ENCODE data around the gene DNAJC1.

DNAJC1 gene

DNA sequence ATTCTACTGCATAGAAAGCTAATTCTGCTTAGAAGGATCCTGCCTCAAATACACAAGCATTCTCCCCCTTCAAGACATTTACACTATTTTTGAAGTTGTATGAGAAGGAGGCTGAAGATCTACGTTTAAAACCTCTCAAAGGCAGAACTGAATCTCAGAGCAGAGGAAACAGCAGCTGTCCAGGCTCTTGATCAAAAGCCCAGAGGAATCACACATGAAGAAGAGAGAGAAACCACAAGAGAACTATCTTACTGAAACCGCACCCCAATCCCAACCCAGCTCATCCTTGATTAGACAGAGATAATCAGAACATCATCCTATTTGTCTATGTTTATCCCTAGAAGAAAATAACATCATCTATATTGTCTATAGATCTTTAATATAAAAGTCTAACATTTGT is 2.2 kb upstream of the DNAJC1 start:
- Histone ChIP-seq H3K9ac (ENCODE audit: low read depth, low read length) (no peak overlapping the region), H3K27me3 (ENCODE audit: control insufficient read depth, insufficient read depth, low read length) (peaks cover 13% of the 10 kb centered on the region), H3K4me1 (ENCODE audit: control insufficient read depth, insufficient read depth, low read length) (peaks cover 7% of the 10 kb centered on the region), H3K9me3 (ENCODE audit: control insufficient read depth, insufficient read depth, low read length) (no peaks in the 10 kb centered on the region), H3K4me3 (ENCODE audit: low read depth, low read length) (no peak overlapping the region), H3K27ac (ENCODE audit: low read depth, low read length) (no peak overlapping the region), H3K36me3 (ENCODE audit: control insufficient read depth, insufficient read depth, low read length) (no peaks in the 10 kb centered on the region)

DNA sequence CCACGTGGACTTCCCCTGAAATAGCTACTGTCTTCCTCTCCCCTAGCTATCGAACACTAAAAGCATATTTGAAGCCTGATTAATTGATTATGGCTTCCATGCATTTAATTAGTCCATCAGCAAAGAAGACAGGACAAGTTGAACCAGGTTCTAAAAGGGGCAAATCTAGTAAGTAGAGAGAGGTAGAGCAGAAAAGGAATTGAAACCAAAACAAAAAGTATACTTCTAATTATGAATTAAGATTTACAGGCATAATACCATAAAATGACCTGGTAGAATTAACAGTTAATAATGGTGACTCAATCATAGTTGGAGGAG is 393 bp upstream of the DNAJC1 start:
- H3K27ac ChIP-seq (ENCODE audit: low read depth, low read length): peak overlapping the region; percentile 48
- H3K4me1 ChIP-seq (ENCODE audit: control insufficient read depth, insufficient read depth, low read length): peaks cover 7% of the 10 kb centered on the region
- H3K9ac ChIP-seq (ENCODE audit: low read depth, low read length): peak overlapping the region; percentile 54
- H3K27me3 ChIP-seq (ENCODE audit: control insufficient read depth, insufficient read depth, low read length): peaks cover 13% of the 10 kb centered on the region
- H3K36me3 ChIP-seq (ENCODE audit: control insufficient read depth, insufficient read depth, low read length): no peaks in the 10 kb centered on the region
- peak overlapping the region; percentile 86 for H3K4me3 ChIP-seq (ENCODE audit: low read depth, low read length)
- H3K9me3 ChIP-seq (ENCODE audit: control insufficient read depth, insufficient read depth, low read length): no peaks in the 10 kb centered on the region

DNA sequence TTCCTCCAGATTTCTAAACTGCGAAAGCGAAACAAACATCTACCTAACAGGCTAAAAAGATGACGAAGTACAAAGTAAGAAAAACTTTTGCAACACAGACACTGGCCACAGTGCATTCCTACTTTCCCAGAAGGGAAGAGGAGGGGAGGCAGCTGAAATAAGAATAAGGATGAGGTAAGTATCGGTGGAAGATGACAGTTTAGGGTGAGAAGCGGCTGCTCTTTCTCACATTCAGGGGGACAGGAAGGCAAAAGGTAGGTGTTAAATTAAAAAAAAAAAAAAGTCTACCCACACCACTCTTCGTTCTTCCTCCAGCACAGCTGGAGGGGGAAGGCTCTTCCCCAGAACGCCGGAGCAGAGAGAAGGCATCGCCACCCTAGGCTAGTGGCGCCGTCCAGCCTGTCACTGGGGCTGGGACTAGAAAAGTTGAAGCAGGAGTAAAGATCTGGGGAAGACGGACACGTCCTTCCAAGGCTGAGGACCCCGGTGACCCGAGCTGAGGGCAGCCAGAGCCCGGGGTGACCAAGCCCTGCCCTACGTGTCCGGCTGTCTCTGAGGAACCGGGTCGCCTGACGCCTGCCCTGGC is 846 bp downstream of the DNAJC1 start:
- Histone ChIP-seq H3K9me3 (ENCODE audit: control insufficient read depth, insufficient read depth, low read length) (no peaks in the 10 kb centered on the region), H3K27ac (ENCODE audit: low read depth, low read length) (peak overlapping the region; percentile 84), H3K27me3 (ENCODE audit: control insufficient read depth, insufficient read depth, low read length) (peaks cover 13% of the 10 kb centered on the region), H3K4me1 (ENCODE audit: control insufficient read depth, insufficient read depth, low read length) (peaks cover 7% of the 10 kb centered on the region), H3K36me3 (ENCODE audit: control insufficient read depth, insufficient read depth, low read length) (no peaks in the 10 kb centered on the region), H3K4me3 (ENCODE audit: low read depth, low read length) (peak overlapping the region; percentile 86), H3K9ac (ENCODE audit: low read depth, low read length) (peak overlapping the region; percentile 41)

GRCh38 chr10:21995557-21995956 is 8.0 kb downstream of the DNAJC1 start:
- no peaks in the 10 kb centered on the region for H3K4me1 ChIP-seq (ENCODE audit: control insufficient read depth, insufficient read depth, low read length)
- H3K9ac ChIP-seq (ENCODE audit: low read depth, low read length): no peak overlapping the region
- H3K27ac ChIP-seq (ENCODE audit: low read depth, low read length): no peak overlapping the region
- no peaks in the 10 kb centered on the region for H3K27me3 ChIP-seq (ENCODE audit: control insufficient read depth, insufficient read depth, low read length)
- H3K36me3 ChIP-seq (ENCODE audit: control insufficient read depth, insufficient read depth, low read length): no peaks in the 10 kb centered on the region
- no peaks in the 10 kb centered on the region for H3K9me3 ChIP-seq (ENCODE audit: control insufficient read depth, insufficient read depth, low read length)
- no peak overlapping the region for H3K4me3 ChIP-seq (ENCODE audit: low read depth, low read length)

DNA sequence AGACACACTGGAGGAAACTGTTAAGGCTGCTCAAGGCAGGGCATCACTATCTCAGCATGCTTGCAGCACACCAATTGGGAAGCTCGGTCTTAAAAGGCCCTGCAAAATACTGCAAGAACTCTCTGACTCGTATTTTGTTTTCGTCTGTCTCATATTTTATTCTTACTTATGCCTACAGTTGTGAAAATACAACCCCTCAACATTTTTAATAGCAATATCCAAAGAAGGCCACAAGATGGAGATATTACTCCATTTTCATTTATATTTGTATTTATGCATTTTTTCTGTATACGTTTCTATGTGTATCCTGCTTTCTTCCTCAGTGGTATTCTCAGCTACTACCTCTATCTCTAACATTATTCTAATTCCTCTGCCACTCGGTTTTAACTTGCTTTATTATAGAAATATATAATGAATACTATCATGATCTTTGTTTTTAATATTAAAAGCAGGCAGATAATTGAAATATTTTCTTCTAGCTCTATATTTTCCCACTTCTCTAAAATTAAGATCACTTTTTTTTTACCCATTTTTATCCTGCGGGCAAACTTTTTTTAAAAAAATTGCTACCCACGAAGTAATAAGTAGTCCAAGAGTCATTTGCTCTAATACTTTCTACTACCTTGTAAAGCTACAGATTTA is 10.0 kb downstream of the DNAJC1 start:
- Histone ChIP-seq H3K4me3 (ENCODE audit: low read depth, low read length) (no peak overlapping the region), H3K27me3 (ENCODE audit: control insufficient read depth, insufficient read depth, low read length) (no peaks in the 10 kb centered on the region), H3K9ac (ENCODE audit: low read depth, low read length) (no peak overlapping the region), H3K36me3 (ENCODE audit: control insufficient read depth, insufficient read depth, low read length) (no peaks in the 10 kb centered on the region), H3K27ac (ENCODE audit: low read depth, low read length) (no peak overlapping the region), H3K4me1 (ENCODE audit: control insufficient read depth, insufficient read depth, low read length) (no peaks in the 10 kb centered on the region), H3K9me3 (ENCODE audit: control insufficient read depth, insufficient read depth, low read length) (no peaks in the 10 kb centered on the region)

GRCh38 chr10:21991785-21992184 is 11.7 kb downstream of the DNAJC1 start:
- H3K27ac ChIP-seq (ENCODE audit: low read depth, low read length): no peak overlapping the region
- no peaks in the 10 kb centered on the region for H3K36me3 ChIP-seq (ENCODE audit: control insufficient read depth, insufficient read depth, low read length)
- no peaks in the 10 kb centered on the region for H3K27me3 ChIP-seq (ENCODE audit: control insufficient read depth, insufficient read depth, low read length)
- no peak overlapping the region for H3K9ac ChIP-seq (ENCODE audit: low read depth, low read length)
- no peak overlapping the region for H3K4me3 ChIP-seq (ENCODE audit: low read depth, low read length)
- H3K4me1 ChIP-seq (ENCODE audit: control insufficient read depth, insufficient read depth, low read length): no peaks in the 10 kb centered on the region
- no peaks in the 10 kb centered on the region for H3K9me3 ChIP-seq (ENCODE audit: control insufficient read depth, insufficient read depth, low read length)

DNA sequence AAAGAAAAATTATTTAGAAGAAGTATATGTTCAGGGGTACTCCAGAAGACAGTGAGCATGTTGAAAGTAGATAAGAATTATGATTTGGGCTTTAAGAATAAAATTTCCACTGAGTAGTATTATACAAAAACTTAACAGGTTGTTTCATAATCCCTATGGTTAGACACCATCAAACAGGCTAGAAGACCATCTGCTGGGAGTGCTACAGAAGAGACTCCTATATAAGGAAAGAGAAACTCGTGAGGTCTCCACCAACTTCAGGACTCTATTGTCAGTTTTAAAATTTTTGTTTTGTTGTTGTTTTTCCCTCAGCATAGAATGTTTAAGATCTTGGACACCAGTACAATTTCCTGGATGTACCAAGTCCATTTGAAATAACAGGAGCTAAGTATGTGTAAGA is 13.1 kb downstream of the DNAJC1 start:
- no peaks in the 10 kb centered on the region for H3K4me1 ChIP-seq (ENCODE audit: control insufficient read depth, insufficient read depth, low read length)
- no peak overlapping the region for H3K4me3 ChIP-seq (ENCODE audit: low read depth, low read length)
- no peaks in the 10 kb centered on the region for H3K36me3 ChIP-seq (ENCODE audit: control insufficient read depth, insufficient read depth, low read length)
- 0 out of 2 replicates have a peak, but pooled peaks cover 4% of the 10 kb centered on the region for H3K9me3 ChIP-seq (ENCODE audit: control insufficient read depth, insufficient read depth, low read length)
- no peak overlapping the region for H3K27ac ChIP-seq (ENCODE audit: low read depth, low read length)
- no peaks in the 10 kb centered on the region for H3K27me3 ChIP-seq (ENCODE audit: control insufficient read depth, insufficient read depth, low read length)
- H3K9ac ChIP-seq (ENCODE audit: low read depth, low read length): no peak overlapping the region

- H3K4me3 ChIP-seq (ENCODE audit: low read depth, low read length): no peak overlapping the region
- H3K27me3 ChIP-seq (ENCODE audit: control insufficient read depth, insufficient read depth, low read length): no peaks in the 10 kb centered on the region
- H3K9me3 ChIP-seq (ENCODE audit: control insufficient read depth, insufficient read depth, low read length): 0 out of 2 replicates have a peak, but pooled peaks cover 4% of the 10 kb centered on the region
- no peaks in the 10 kb centered on the region for H3K36me3 ChIP-seq (ENCODE audit: control insufficient read depth, insufficient read depth, low read length)
- H3K9ac ChIP-seq (ENCODE audit: low read depth, low read length): no peak overlapping the region
- H3K27ac ChIP-seq (ENCODE audit: low read depth, low read length): no peak overlapping the region
- no peaks in the 10 kb centered on the region for H3K4me1 ChIP-seq (ENCODE audit: control insufficient read depth, insufficient read depth, low read length)
Measured at GRCh38 chr10:21989453-21990154, 13.9 kb downstream of the DNAJC1 start.

DNA sequence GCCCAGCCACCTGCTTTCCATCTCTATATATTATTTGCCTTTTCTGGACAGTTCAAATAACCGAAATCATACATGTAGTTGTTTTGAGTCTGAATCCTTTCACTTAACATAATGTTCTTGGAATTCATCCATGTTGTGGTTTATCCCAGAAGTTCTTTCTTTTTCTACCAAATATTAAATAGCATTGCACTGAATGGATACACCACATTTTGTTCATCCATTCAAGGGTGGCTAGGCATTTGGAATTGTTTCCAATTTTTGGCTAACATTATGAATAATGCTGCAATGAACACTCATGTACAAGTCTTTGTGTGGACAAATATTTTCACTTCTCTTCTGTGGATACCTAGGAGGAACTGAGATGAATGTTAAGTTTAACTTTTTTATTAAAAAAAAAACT is 18.0 kb downstream of the DNAJC1 start:
- 0 out of 2 replicates have a peak, but pooled peaks cover 4% of the 10 kb centered on the region for H3K9me3 ChIP-seq (ENCODE audit: control insufficient read depth, insufficient read depth, low read length)
- H3K27ac ChIP-seq (ENCODE audit: low read depth, low read length): no peak overlapping the region
- H3K9ac ChIP-seq (ENCODE audit: low read depth, low read length): no peak overlapping the region
- H3K27me3 ChIP-seq (ENCODE audit: control insufficient read depth, insufficient read depth, low read length): no peaks in the 10 kb centered on the region
- H3K36me3 ChIP-seq (ENCODE audit: control insufficient read depth, insufficient read depth, low read length): no peaks in the 10 kb centered on the region
- no peak overlapping the region for H3K4me3 ChIP-seq (ENCODE audit: low read depth, low read length)
- H3K4me1 ChIP-seq (ENCODE audit: control insufficient read depth, insufficient read depth, low read length): peaks cover 9% of the 10 kb centered on the region

- H3K4me3 ChIP-seq (ENCODE audit: low read depth, low read length): no peak overlapping the region
Measured at GRCh38 chr10:21981118-21981517, 22.4 kb downstream of the DNAJC1 start.

DNA sequence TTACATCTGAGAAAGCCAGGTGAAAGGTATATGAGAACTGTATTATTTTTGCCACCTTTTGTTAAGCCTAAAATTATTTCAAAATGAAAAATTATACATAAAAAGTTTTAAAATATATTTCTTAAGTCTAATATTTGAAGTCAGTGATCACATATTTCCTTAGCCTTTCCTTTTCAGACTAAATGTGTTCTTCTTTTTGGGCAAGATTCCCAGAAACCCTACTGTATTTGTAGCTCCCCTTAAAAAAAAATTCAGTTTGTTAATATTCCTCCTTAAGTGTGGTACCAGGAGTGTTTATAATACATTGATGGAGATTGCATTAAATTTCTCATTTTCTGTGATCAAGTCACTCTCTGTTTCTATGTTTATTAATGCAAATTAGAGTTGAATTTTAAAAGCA is 22.8 kb downstream of the DNAJC1 start:
- H3K4me1 ChIP-seq (ENCODE audit: control insufficient read depth, insufficient read depth, low read length): peaks cover 47% of the 10 kb centered on the region
- no peaks in the 10 kb centered on the region for H3K27me3 ChIP-seq (ENCODE audit: control insufficient read depth, insufficient read depth, low read length)

More at GRCh38 chr10:21981118-21981517, 22.4 kb downstream of the DNAJC1 start:
- Histone ChIP-seq H3K36me3 (ENCODE audit: control insufficient read depth, insufficient read depth, low read length) (no peaks in the 10 kb centered on the region), H3K9ac (ENCODE audit: low read depth, low read length) (no peak overlapping the region), H3K27ac (ENCODE audit: low read depth, low read length) (no peak overlapping the region), H3K9me3 (ENCODE audit: control insufficient read depth, insufficient read depth, low read length) (0 out of 2 replicates have a peak, but pooled peaks cover 1% of the 10 kb centered on the region), H3K4me1 (ENCODE audit: control insufficient read depth, insufficient read depth, low read length) (peaks cover 43% of the 10 kb centered on the region), H3K27me3 (ENCODE audit: control insufficient read depth, insufficient read depth, low read length) (no peaks in the 10 kb centered on the region)

More for the DNA sequence above, 22.8 kb downstream of the DNAJC1 start:
- H3K9me3 ChIP-seq (ENCODE audit: control insufficient read depth, insufficient read depth, low read length): no peaks in the 10 kb centered on the region
- no peak overlapping the region for H3K9ac ChIP-seq (ENCODE audit: low read depth, low read length)
- H3K36me3 ChIP-seq (ENCODE audit: control insufficient read depth, insufficient read depth, low read length): no peaks in the 10 kb centered on the region
- no peak overlapping the region for H3K27ac ChIP-seq (ENCODE audit: low read depth, low read length)
- H3K4me3 ChIP-seq (ENCODE audit: low read depth, low read length): no peak overlapping the region

Measured in HUES48 (cell line).